Panc1 (cell line): ENCODE results near the gene PIGX. TPM values are rescaled to one million over a fixed set of nuclear protein-coding genes. Genes with fewer than 3 reads are reported as not detected.

Experiments
- ATAC-seq: fragments of 200-7000 bp; cut with Tn5 transposase; 2 replicates; pipeline ENCODE4 v1.9.1; 2020; ENCODE audit warnings: mild to moderate bottlenecking, moderate library complexity
- BruUV-seq: library from RNA; stranded (reverse); fragments of 400-500 nt; replicated peaks from 2 replicates; lab custom pipeline; 2021; lab: Mats Ljungman, UMichigan
- CTCF ChIA-PET: fragments of 300-600 bp; sonication (Branson Sonifier 250); formaldehyde crosslinking; loops from one replicate; lab custom pipeline; 2022; ENCODE audit warnings: antibody characterized with exemption; lab: Charles Lee
- POLR2A ChIA-PET: fragments of 300-600 bp; sonication (Branson Sonifier 250); formaldehyde crosslinking; loops from one replicate; lab custom pipeline; 2022; ENCODE audit warnings: antibody characterized with exemption; lab: Charles Lee
- DNase-seq: peaks from one replicate; pipeline ENCODE4 v3.0.0-alpha.2; 2010; ENCODE audit warnings: low read depth, low spot score
- H3K27ac ChIP-seq: 2 replicates; pipeline ENCODE4 v1.5.1; 2011; ENCODE audit warnings: mild to moderate bottlenecking, low read length, inconsistent platforms
- H3K27me3 ChIP-seq: fragments of 200-500 bp; sonication (Bioruptor generic); 2 replicates; pipeline ENCODE4 v1.6.0; 2014; ENCODE audit warnings: low read length, inconsistent platforms; ENCODE audit not compliant: control insufficient read depth, insufficient read depth
- H3K36me3 ChIP-seq: fragments of 200-500 bp; sonication (Bioruptor generic); 2 replicates; pipeline ENCODE4 v1.5.1; 2014; ENCODE audit warnings: inconsistent platforms, mild to moderate bottlenecking, low read length, moderate library complexity; ENCODE audit not compliant: control insufficient read depth, insufficient read depth
- H3K4me1 ChIP-seq: 2 replicates; pipeline ENCODE4 v1.5.1; 2011; ENCODE audit warnings: inconsistent platforms, mild to moderate bottlenecking, low read length, moderate library complexity; ENCODE audit not compliant: control insufficient read depth, insufficient read depth
- H3K4me3 ChIP-seq, 2 experiments: 2 replicates each; pipeline ENCODE4 v1.5.1; 2011 to 2012; ENCODE audit warnings: low read depth in 2 of 2, low read length in 2 of 2, mild to moderate bottlenecking in 2 of 2, inconsistent platforms in 1 of 2, moderate library complexity in 1 of 2
- H3K9me3 ChIP-seq: fragments of 200-500 bp; sonication (Bioruptor generic); 2 replicates; pipeline ENCODE4 v1.5.1; 2014; ENCODE audit warnings: low read depth, mild to moderate bottlenecking, inconsistent platforms, low read length, moderate library complexity; ENCODE audit not compliant: control insufficient read depth, insufficient read depth
- POLR2AphosphoS5 ChIP-seq: IDR thresholded peaks from 2 replicates; pipeline ENCODE4 v1.6.1; 2012; ENCODE audit warnings: mild to moderate bottlenecking, low read depth, low read length, moderate library complexity
- SIN3A ChIP-seq: IDR thresholded peaks from 2 replicates; pipeline ENCODE4 v1.6.1; 2012; ENCODE audit warnings: low read depth, mild to moderate bottlenecking, low read length, moderate library complexity, borderline replicate concordance; ENCODE audit not compliant: insufficient read depth
- TCF7L2 ChIP-seq: IDR thresholded peaks from 2 replicates; pipeline ENCODE4 v1.6.1; 2011; ENCODE audit warnings: mild to moderate bottlenecking, low read depth, low read length, inconsistent platforms
- in situ Hi-C: cut with HindIII; loops from 2 replicates; pipeline ENCODE4 v1.10.0; 2016; ENCODE audit warnings: low sequenced_read_pairs, low pct_unique_long_range_greater_than_20kb
- intact Hi-C: fragments of 100-400 bp; cut with micrococcal nuclease; formaldehyde crosslinking; loops from one replicate; pipeline ENCODE4 v1.10.0; 2022; ENCODE audit not compliant: unreplicated experiment
- total RNA-seq: library from RNA; stranded (reverse); gene quantifications from one replicate; pipeline ENCODE4 v1.2.1, GENCODE V29; 2021; ENCODE audit not compliant: unreplicated experiment
- TF ChIP-seq, protein P1 (sequence below), 2 experiments: IDR thresholded peaks; 2 replicates each; pipeline ENCODE4 v1.6.1; 2011 to 2012; ENCODE audit warnings: low read depth in 2 of 2, control low read depth in 1 of 2, low read length in 1 of 2, mild to moderate bottlenecking in 1 of 2, moderate library complexity in 1 of 2; ENCODE audit not compliant: insufficient read depth in 1 of 2
- TF ChIP-seq, protein P2 (sequence below): fragments of 450-650 bp; IDR thresholded peaks from 2 replicates; pipeline ENCODE4 v1.5.1; 2017; ENCODE audit warnings: mild to moderate bottlenecking

PIGX gene
- total RNA-seq, 1 experiment from 2014 or later: 85.7 TPM

DNA sequence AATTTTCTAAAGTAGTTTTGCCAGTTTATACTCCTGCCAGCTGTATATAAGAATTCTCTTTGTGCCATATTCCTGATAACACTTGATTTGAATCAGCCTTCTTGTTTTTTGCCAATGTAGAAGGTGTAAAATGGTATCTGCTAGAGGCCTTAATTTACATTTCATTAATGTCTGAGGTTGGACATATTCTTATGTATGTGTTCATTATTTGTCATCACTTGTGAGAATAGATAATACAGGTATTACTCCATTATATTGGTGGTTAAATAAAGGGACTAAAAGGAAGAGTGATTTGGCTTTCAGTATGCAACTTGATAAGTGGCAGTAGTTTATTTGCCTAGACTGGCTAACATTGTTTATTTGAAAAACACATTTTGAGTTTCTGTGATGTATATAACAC is 53.3 kb downstream of the PIGX start:
- CTCF ChIA-PET: no interaction called here
- Histone ChIP-seq H3K36me3 (no peaks in the 10 kb centered on the region), H3K4me1 (peaks cover 6% of the 10 kb centered on the region; the same call in 1 of the 2 replicates), H3K4me3 (no peak overlapping the region), H3K9me3 (no peaks in the 10 kb centered on the region), H3K27me3 (no peaks in the 10 kb centered on the region), H3K27ac (no peak overlapping the region)
- POLR2A ChIA-PET: no interaction called here
- no peak for TF ChIP-seq TCF7L2
- TF ChIP-seq SIN3A: no peak
- no peak for TF ChIP-seq POLR2AphosphoS5
- TF ChIP-seq, protein P1, sequence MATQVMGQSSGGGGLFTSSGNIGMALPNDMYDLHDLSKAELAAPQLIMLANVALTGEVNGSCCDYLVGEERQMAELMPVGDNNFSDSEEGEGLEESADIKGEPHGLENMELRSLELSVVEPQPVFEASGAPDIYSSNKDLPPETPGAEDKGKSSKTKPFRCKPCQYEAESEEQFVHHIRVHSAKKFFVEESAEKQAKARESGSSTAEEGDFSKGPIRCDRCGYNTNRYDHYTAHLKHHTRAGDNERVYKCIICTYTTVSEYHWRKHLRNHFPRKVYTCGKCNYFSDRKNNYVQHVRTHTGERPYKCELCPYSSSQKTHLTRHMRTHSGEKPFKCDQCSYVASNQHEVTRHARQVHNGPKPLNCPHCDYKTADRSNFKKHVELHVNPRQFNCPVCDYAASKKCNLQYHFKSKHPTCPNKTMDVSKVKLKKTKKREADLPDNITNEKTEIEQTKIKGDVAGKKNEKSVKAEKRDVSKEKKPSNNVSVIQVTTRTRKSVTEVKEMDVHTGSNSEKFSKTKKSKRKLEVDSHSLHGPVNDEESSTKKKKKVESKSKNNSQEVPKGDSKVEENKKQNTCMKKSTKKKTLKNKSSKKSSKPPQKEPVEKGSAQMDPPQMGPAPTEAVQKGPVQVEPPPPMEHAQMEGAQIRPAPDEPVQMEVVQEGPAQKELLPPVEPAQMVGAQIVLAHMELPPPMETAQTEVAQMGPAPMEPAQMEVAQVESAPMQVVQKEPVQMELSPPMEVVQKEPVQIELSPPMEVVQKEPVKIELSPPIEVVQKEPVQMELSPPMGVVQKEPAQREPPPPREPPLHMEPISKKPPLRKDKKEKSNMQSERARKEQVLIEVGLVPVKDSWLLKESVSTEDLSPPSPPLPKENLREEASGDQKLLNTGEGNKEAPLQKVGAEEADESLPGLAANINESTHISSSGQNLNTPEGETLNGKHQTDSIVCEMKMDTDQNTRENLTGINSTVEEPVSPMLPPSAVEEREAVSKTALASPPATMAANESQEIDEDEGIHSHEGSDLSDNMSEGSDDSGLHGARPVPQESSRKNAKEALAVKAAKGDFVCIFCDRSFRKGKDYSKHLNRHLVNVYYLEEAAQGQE (IDR thresholded peaks at IDR 0.05; ENCODE audit: insufficient read depth in 1 of 2, low read depth in 2 of 2, low read length in 1 of 2): no peak
- TF ChIP-seq, protein P2, sequence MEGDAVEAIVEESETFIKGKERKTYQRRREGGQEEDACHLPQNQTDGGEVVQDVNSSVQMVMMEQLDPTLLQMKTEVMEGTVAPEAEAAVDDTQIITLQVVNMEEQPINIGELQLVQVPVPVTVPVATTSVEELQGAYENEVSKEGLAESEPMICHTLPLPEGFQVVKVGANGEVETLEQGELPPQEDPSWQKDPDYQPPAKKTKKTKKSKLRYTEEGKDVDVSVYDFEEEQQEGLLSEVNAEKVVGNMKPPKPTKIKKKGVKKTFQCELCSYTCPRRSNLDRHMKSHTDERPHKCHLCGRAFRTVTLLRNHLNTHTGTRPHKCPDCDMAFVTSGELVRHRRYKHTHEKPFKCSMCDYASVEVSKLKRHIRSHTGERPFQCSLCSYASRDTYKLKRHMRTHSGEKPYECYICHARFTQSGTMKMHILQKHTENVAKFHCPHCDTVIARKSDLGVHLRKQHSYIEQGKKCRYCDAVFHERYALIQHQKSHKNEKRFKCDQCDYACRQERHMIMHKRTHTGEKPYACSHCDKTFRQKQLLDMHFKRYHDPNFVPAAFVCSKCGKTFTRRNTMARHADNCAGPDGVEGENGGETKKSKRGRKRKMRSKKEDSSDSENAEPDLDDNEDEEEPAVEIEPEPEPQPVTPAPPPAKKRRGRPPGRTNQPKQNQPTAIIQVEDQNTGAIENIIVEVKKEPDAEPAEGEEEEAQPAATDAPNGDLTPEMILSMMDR: no peak
- intact Hi-C loops (no loop called here), in situ Hi-C loops (no loop called here)
- ATAC-seq (no peak), DNase-seq (no peak)
- TSS peak; percentile 15 for BruUV-seq

DNA sequence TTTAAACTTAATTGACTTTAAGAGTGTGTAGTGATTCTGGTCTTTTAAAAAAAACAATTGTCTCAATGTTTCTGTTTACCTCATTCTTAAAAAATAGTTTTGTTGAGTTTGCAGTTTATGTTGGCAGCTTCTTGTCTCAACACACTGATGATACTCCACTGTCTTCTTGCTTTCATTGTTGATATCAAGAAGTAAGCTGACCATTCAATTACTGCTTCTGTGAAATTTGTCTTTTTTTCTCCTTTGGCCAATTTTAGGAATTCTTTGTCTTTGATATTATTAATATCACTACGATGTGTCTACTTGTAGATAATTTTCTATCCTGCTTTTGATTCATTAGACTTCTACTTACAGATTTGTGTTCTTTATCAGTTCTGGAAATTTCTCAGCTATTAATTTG is 58.9 kb downstream of the PIGX start:
- Histone ChIP-seq H3K36me3 (no peaks in the 10 kb centered on the region), H3K4me3 (no peak overlapping the region), H3K27me3 (no peaks in the 10 kb centered on the region), H3K4me1 (peaks cover 18% of the 10 kb centered on the region), H3K27ac (no peak overlapping the region), H3K9me3 (no peaks in the 10 kb centered on the region)
- intact Hi-C loops: no loop called here
- ChIA-PET POLR2A (no interaction called here), CTCF (no interaction called here)
- no peak for ATAC-seq
- BruUV-seq: no TSS peak
- TF ChIP-seq, protein P2: no peak
- TF ChIP-seq TCF7L2 (no peak), POLR2AphosphoS5 (no peak), SIN3A (no peak)
- TF ChIP-seq, protein P1 (IDR thresholded peaks at IDR 0.05; ENCODE audit: insufficient read depth in 1 of 2, low read depth in 2 of 2, low read length in 1 of 2): no peak
- DNase-seq: no peak
- in situ Hi-C loops: no loop called here
